ENCODE measurements around the gene RNF126.

- TF ChIP-seq, protein P1, sequence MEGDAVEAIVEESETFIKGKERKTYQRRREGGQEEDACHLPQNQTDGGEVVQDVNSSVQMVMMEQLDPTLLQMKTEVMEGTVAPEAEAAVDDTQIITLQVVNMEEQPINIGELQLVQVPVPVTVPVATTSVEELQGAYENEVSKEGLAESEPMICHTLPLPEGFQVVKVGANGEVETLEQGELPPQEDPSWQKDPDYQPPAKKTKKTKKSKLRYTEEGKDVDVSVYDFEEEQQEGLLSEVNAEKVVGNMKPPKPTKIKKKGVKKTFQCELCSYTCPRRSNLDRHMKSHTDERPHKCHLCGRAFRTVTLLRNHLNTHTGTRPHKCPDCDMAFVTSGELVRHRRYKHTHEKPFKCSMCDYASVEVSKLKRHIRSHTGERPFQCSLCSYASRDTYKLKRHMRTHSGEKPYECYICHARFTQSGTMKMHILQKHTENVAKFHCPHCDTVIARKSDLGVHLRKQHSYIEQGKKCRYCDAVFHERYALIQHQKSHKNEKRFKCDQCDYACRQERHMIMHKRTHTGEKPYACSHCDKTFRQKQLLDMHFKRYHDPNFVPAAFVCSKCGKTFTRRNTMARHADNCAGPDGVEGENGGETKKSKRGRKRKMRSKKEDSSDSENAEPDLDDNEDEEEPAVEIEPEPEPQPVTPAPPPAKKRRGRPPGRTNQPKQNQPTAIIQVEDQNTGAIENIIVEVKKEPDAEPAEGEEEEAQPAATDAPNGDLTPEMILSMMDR (IDR thresholded peaks at IDR 0.05): no peak
- no peak for TF ChIP-seq POLR2A (IDR thresholded peaks at IDR 0.05)
These were observed 32.4 kb upstream of the RNF126 start, which contains the start of gene PRSS57 for GRCh38 chr19:695352-695949.
